Measurements from ENCODE around the gene KISS1.

Gene KISS1

GRCh38 chr1:204192046-204192445 is 4.2 kb downstream of the KISS1 start:
- no peak overlapping the region for H3K4me3 ChIP-seq (ENCODE audit: low read depth, low read length)
- TF ChIP-seq CTCF (IDR thresholded peaks at IDR 0.05; ENCODE audit: borderline replicate concordance, insufficient read depth, low read depth, low read length): no peak

- no peak overlapping the region for H3K4me3 ChIP-seq (ENCODE audit: low read depth, low read length)
- no peak for TF ChIP-seq CTCF (IDR thresholded peaks at IDR 0.05; ENCODE audit: borderline replicate concordance, insufficient read depth, low read depth, low read length)
These were observed 4.8 kb downstream of the KISS1 start for GRCh38 chr1:204191456-204191855.

- TF ChIP-seq CTCF (IDR thresholded peaks at IDR 0.05; ENCODE audit: borderline replicate concordance, insufficient read depth, low read depth, low read length): no peak
- H3K4me3 ChIP-seq (ENCODE audit: low read depth, low read length): no peak overlapping the region
These were observed 5.8 kb downstream of the KISS1 start for GRCh38 chr1:204190212-204191211.

- TF ChIP-seq CTCF (IDR thresholded peaks at IDR 0.05; ENCODE audit: borderline replicate concordance, insufficient read depth, low read depth, low read length): no peak
- H3K4me3 ChIP-seq (ENCODE audit: low read depth, low read length): no peak overlapping the region
These were observed 7.2 kb downstream of the KISS1 start for GRCh38 chr1:204188959-204189639.

- no peak overlapping the region for H3K4me3 ChIP-seq (ENCODE audit: low read depth, low read length)
- no peak for TF ChIP-seq CTCF (IDR thresholded peaks at IDR 0.05; ENCODE audit: borderline replicate concordance, insufficient read depth, low read depth, low read length)
These were observed 9.7 kb downstream of the KISS1 start for GRCh38 chr1:204186597-204186996.

GRCh38 chr1:204181116-204181515 is 15.2 kb downstream of the KISS1 start:
- no peak overlapping the region for H3K4me3 ChIP-seq (ENCODE audit: low read depth, low read length)
- no peak for TF ChIP-seq CTCF (IDR thresholded peaks at IDR 0.05; ENCODE audit: borderline replicate concordance, insufficient read depth, low read depth, low read length)
